ENCODE measurements around the gene TTC24.

- TF ChIP-seq, protein P1, sequence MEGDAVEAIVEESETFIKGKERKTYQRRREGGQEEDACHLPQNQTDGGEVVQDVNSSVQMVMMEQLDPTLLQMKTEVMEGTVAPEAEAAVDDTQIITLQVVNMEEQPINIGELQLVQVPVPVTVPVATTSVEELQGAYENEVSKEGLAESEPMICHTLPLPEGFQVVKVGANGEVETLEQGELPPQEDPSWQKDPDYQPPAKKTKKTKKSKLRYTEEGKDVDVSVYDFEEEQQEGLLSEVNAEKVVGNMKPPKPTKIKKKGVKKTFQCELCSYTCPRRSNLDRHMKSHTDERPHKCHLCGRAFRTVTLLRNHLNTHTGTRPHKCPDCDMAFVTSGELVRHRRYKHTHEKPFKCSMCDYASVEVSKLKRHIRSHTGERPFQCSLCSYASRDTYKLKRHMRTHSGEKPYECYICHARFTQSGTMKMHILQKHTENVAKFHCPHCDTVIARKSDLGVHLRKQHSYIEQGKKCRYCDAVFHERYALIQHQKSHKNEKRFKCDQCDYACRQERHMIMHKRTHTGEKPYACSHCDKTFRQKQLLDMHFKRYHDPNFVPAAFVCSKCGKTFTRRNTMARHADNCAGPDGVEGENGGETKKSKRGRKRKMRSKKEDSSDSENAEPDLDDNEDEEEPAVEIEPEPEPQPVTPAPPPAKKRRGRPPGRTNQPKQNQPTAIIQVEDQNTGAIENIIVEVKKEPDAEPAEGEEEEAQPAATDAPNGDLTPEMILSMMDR (IDR thresholded peaks at IDR 0.05), result no peak
- TF ChIP-seq POLR2A (IDR thresholded peaks at IDR 0.05), result no peak
Observed at GRCh38 chr1:156615946-156616345, 36.4 kb downstream of the TTC24 start.
